ENCODE data around the gene WASF1. TPM values are rescaled to one million over a fixed set of nuclear protein-coding genes. Genes with fewer than 3 reads are reported as not detected.

Gene WASF1
- total and polyA plus RNA-seq, 5 donors from 2014 or later: 0.13 to 0.37 (median 0.20) TPM; not detected in 2

GRCh38 chr6:110207652-110208051 is 28.2 kb upstream of the WASF1 start:
- no peak for DNase-seq
- Histone ChIP-seq H3K27me3 (ENCODE audit: control insufficient read depth, insufficient read depth, low read length) (no peaks in the 10 kb centered on the region), H3K4me3 (ENCODE audit: low read depth, low read length) (no peak overlapping the region), H3K36me3 (ENCODE audit: control insufficient read depth, insufficient read depth, low read length) (peaks cover 49% of the 10 kb centered on the region), H3K27ac (ENCODE audit: insufficient read depth, low read length, poor library complexity, severe bottlenecking) (no peak overlapping the region), H3K9me3 (ENCODE audit: control insufficient read depth in 2 of 2, low read length in 2 of 2) (no peaks in the 10 kb centered on the region), H3K4me1 (ENCODE audit: control insufficient read depth, insufficient read depth, low read length, poor library complexity, severe bottlenecking) (no peaks in the 10 kb centered on the region)
- Mint-ChIP-seq H3K27me3 (no peaks in the 10 kb centered on the region), H3K4me1 (peaks cover 6 to 11% (median 10%) of the 10 kb centered on the region in 4 donors), H3K36me3 (peaks cover 29% of the 10 kb centered on the region), H3K27ac (no peak overlapping the region), H3K9me3 (no peaks in the 10 kb centered on the region), H3K4me3 (no peak overlapping the region)
- no peak for ATAC-seq (ENCODE audit: low read depth in 2 of 2)

- peaks cover 8% of the 10 kb centered on the region for H3K36me3 ChIP-seq (ENCODE audit: control insufficient read depth, insufficient read depth, low read length)
- H3K9me3 ChIP-seq (ENCODE audit: control insufficient read depth in 2 of 2, low read length in 2 of 2): no peaks in the 10 kb centered on the region
- H3K27me3 ChIP-seq (ENCODE audit: control insufficient read depth, insufficient read depth, low read length): no peaks in the 10 kb centered on the region
- H3K27ac ChIP-seq (ENCODE audit: insufficient read depth, low read length, poor library complexity, severe bottlenecking): no peak overlapping the region
- Mint-ChIP-seq H3K4me3 (peak overlapping the region in 1 of 4 donors; percentile 75), H3K4me1 (peaks cover 32 to 47% (median 38%) of the 10 kb centered on the region in 4 donors), H3K36me3 (peaks cover 11% of the 10 kb centered on the region), H3K9me3 (no peaks in the 10 kb centered on the region), H3K27ac (no peak overlapping the region), H3K27me3 (no peaks in the 10 kb centered on the region)
- peaks cover 7% of the 10 kb centered on the region for H3K4me1 ChIP-seq (ENCODE audit: control insufficient read depth, insufficient read depth, low read length, poor library complexity, severe bottlenecking)
- ATAC-seq (ENCODE audit: low read depth in 2 of 2) (no peak), DNase-seq (no peak)
- no peak overlapping the region for H3K4me3 ChIP-seq (ENCODE audit: low read depth, low read length)
Observed at GRCh38 chr6:110201151-110201884, 21.8 kb upstream of the WASF1 start.

- ATAC-seq (ENCODE audit: low read depth in 2 of 2) (no peak), DNase-seq (no peak)
- H3K9me3 Mint-ChIP-seq: no peaks in the 10 kb centered on the region
- no peaks in the 10 kb centered on the region for H3K27me3 Mint-ChIP-seq
- H3K36me3 Mint-ChIP-seq: peaks cover 17% of the 10 kb centered on the region
- no peak overlapping the region for H3K27ac ChIP-seq (ENCODE audit: insufficient read depth, low read length, poor library complexity, severe bottlenecking)
- peak overlapping the region in 1 of 3 donors; percentile 14 for H3K27ac Mint-ChIP-seq
- H3K36me3 ChIP-seq (ENCODE audit: control insufficient read depth, insufficient read depth, low read length): peaks cover 19% of the 10 kb centered on the region
- H3K4me3 Mint-ChIP-seq: no peak overlapping the region
- peaks cover 7% of the 10 kb centered on the region for H3K4me1 ChIP-seq (ENCODE audit: control insufficient read depth, insufficient read depth, low read length, poor library complexity, severe bottlenecking)
- H3K9me3 ChIP-seq (ENCODE audit: control insufficient read depth in 2 of 2, low read length in 2 of 2): no peaks in the 10 kb centered on the region
- H3K4me3 ChIP-seq (ENCODE audit: low read depth, low read length): no peak overlapping the region
- peaks cover 32 to 54% (median 45%) of the 10 kb centered on the region in 4 donors for H3K4me1 Mint-ChIP-seq
- H3K27me3 ChIP-seq (ENCODE audit: control insufficient read depth, insufficient read depth, low read length): no peaks in the 10 kb centered on the region
Observed at GRCh38 chr6:110198561-110198960, 19.1 kb upstream of the WASF1 start.

GRCh38 chr6:110196874-110197273 is 17.4 kb upstream of the WASF1 start:
- Mint-ChIP-seq H3K9me3 (no peaks in the 10 kb centered on the region), H3K36me3 (peaks cover 17% of the 10 kb centered on the region), H3K27ac (no peak overlapping the region), H3K4me3 (no peak overlapping the region), H3K4me1 (peaks cover 24 to 50% (median 36%) of the 10 kb centered on the region in 4 donors), H3K27me3 (no peaks in the 10 kb centered on the region)
- H3K27me3 ChIP-seq (ENCODE audit: control insufficient read depth, insufficient read depth, low read length): no peaks in the 10 kb centered on the region
- H3K36me3 ChIP-seq (ENCODE audit: control insufficient read depth, insufficient read depth, low read length): peaks cover 20% of the 10 kb centered on the region
- ATAC-seq (ENCODE audit: low read depth in 2 of 2): no peak
- H3K9me3 ChIP-seq (ENCODE audit: control insufficient read depth in 2 of 2, low read length in 2 of 2): no peaks in the 10 kb centered on the region
- H3K4me3 ChIP-seq (ENCODE audit: low read depth, low read length): no peak overlapping the region
- no peak overlapping the region for H3K27ac ChIP-seq (ENCODE audit: insufficient read depth, low read length, poor library complexity, severe bottlenecking)
- DNase-seq: no peak
- H3K4me1 ChIP-seq (ENCODE audit: control insufficient read depth, insufficient read depth, low read length, poor library complexity, severe bottlenecking): peaks cover 7% of the 10 kb centered on the region

- Histone ChIP-seq H3K36me3 (ENCODE audit: control insufficient read depth, insufficient read depth, low read length) (peaks cover 16% of the 10 kb centered on the region), H3K4me3 (ENCODE audit: low read depth, low read length) (peak overlapping the region; percentile 28), H3K4me1 (ENCODE audit: control insufficient read depth, insufficient read depth, low read length, poor library complexity, severe bottlenecking) (peaks cover 6% of the 10 kb centered on the region), H3K27me3 (ENCODE audit: control insufficient read depth, insufficient read depth, low read length) (no peaks in the 10 kb centered on the region), H3K9me3 (ENCODE audit: control insufficient read depth in 2 of 2, low read length in 2 of 2) (no peaks in the 10 kb centered on the region), H3K27ac (ENCODE audit: insufficient read depth, low read length, poor library complexity, severe bottlenecking) (no peak overlapping the region)
- no peaks in the 10 kb centered on the region for H3K27me3 Mint-ChIP-seq
- no peak overlapping the region for H3K4me3 Mint-ChIP-seq
- no peak overlapping the region for H3K27ac Mint-ChIP-seq
- no peak for DNase-seq
- peaks cover 17% of the 10 kb centered on the region for H3K36me3 Mint-ChIP-seq
- ATAC-seq (ENCODE audit: low read depth in 2 of 2): no peak
- H3K4me1 Mint-ChIP-seq: peaks cover 19 to 43% (median 32%) of the 10 kb centered on the region in 4 donors
- no peaks in the 10 kb centered on the region for H3K9me3 Mint-ChIP-seq
Observed at GRCh38 chr6:110195639-110196038, 16.2 kb upstream of the WASF1 start.

GRCh38 chr6:110191477-110191876 is 12.0 kb upstream of the WASF1 start:
- ATAC-seq (ENCODE audit: low read depth in 2 of 2) (no peak), DNase-seq (no peak)
- Histone ChIP-seq H3K9me3 (ENCODE audit: control insufficient read depth in 2 of 2, low read length in 2 of 2) (no peaks in the 10 kb centered on the region), H3K4me1 (ENCODE audit: control insufficient read depth, insufficient read depth, low read length, poor library complexity, severe bottlenecking) (peaks cover 8% of the 10 kb centered on the region), H3K27ac (ENCODE audit: insufficient read depth, low read length, poor library complexity, severe bottlenecking) (no peak overlapping the region), H3K36me3 (ENCODE audit: control insufficient read depth, insufficient read depth, low read length) (peaks cover 16% of the 10 kb centered on the region), H3K4me3 (ENCODE audit: low read depth, low read length) (no peak overlapping the region), H3K27me3 (ENCODE audit: control insufficient read depth, insufficient read depth, low read length) (no peaks in the 10 kb centered on the region)
- Mint-ChIP-seq H3K27ac (no peak overlapping the region), H3K27me3 (no peaks in the 10 kb centered on the region), H3K4me3 (no peak overlapping the region), H3K4me1 (peaks cover 19 to 36% (median 31%) of the 10 kb centered on the region in 4 donors), H3K36me3 (peaks cover 10% of the 10 kb centered on the region), H3K9me3 (no peaks in the 10 kb centered on the region)

GRCh38 chr6:110190726-110191125 is 11.3 kb upstream of the WASF1 start:
- DNase-seq (no peak), ATAC-seq (ENCODE audit: low read depth in 2 of 2) (no peak)
- Histone ChIP-seq H3K4me1 (ENCODE audit: control insufficient read depth, insufficient read depth, low read length, poor library complexity, severe bottlenecking) (peaks cover 14% of the 10 kb centered on the region), H3K9me3 (ENCODE audit: control insufficient read depth in 2 of 2, low read length in 2 of 2) (no peaks in the 10 kb centered on the region), H3K36me3 (ENCODE audit: control insufficient read depth, insufficient read depth, low read length) (peaks cover 16% of the 10 kb centered on the region), H3K27me3 (ENCODE audit: control insufficient read depth, insufficient read depth, low read length) (no peaks in the 10 kb centered on the region), H3K27ac (ENCODE audit: insufficient read depth, low read length, poor library complexity, severe bottlenecking) (no peak overlapping the region), H3K4me3 (ENCODE audit: low read depth, low read length) (no peak overlapping the region)
- Mint-ChIP-seq H3K4me3 (no peak overlapping the region), H3K4me1 (peaks cover 24 to 39% (median 33%) of the 10 kb centered on the region in 4 donors), H3K36me3 (peaks cover 10% of the 10 kb centered on the region), H3K27ac (no peak overlapping the region), H3K27me3 (no peaks in the 10 kb centered on the region), H3K9me3 (no peaks in the 10 kb centered on the region)

- no peaks in the 10 kb centered on the region for H3K9me3 Mint-ChIP-seq
- no peaks in the 10 kb centered on the region for H3K27me3 ChIP-seq (ENCODE audit: control insufficient read depth, insufficient read depth, low read length)
- H3K4me3 Mint-ChIP-seq: no peak overlapping the region
- H3K4me1 Mint-ChIP-seq: peaks cover 24 to 38% (median 27%) of the 10 kb centered on the region in 4 donors
- H3K27ac Mint-ChIP-seq: no peak overlapping the region
- H3K36me3 ChIP-seq (ENCODE audit: control insufficient read depth, insufficient read depth, low read length): peaks cover 7% of the 10 kb centered on the region
- no peaks in the 10 kb centered on the region for H3K9me3 ChIP-seq (ENCODE audit: control insufficient read depth in 2 of 2, low read length in 2 of 2)
- H3K4me1 ChIP-seq (ENCODE audit: control insufficient read depth, insufficient read depth, low read length, poor library complexity, severe bottlenecking): peaks cover 24% of the 10 kb centered on the region
- no peaks in the 10 kb centered on the region for H3K27me3 Mint-ChIP-seq
- no peak for ATAC-seq (ENCODE audit: low read depth in 2 of 2)
- DNase-seq: no peak
- H3K36me3 Mint-ChIP-seq: peaks cover 4% of the 10 kb centered on the region
- no peak overlapping the region for H3K27ac ChIP-seq (ENCODE audit: insufficient read depth, low read length, poor library complexity, severe bottlenecking)
- H3K4me3 ChIP-seq (ENCODE audit: low read depth, low read length): no peak overlapping the region
Observed at GRCh38 chr6:110188791-110189190, 9.3 kb upstream of the WASF1 start.

Data from CD4-positive, CD25-positive, alpha-beta regulatory T cell (primary cell).